ENCODE results near the gene RGS8. TPM values are rescaled to one million over a fixed set of nuclear protein-coding genes. Genes with fewer than 3 reads are reported as not detected.

Gene RGS8
- total RNA-seq, 1 experiment from 2014 or later: not detected

DNA sequence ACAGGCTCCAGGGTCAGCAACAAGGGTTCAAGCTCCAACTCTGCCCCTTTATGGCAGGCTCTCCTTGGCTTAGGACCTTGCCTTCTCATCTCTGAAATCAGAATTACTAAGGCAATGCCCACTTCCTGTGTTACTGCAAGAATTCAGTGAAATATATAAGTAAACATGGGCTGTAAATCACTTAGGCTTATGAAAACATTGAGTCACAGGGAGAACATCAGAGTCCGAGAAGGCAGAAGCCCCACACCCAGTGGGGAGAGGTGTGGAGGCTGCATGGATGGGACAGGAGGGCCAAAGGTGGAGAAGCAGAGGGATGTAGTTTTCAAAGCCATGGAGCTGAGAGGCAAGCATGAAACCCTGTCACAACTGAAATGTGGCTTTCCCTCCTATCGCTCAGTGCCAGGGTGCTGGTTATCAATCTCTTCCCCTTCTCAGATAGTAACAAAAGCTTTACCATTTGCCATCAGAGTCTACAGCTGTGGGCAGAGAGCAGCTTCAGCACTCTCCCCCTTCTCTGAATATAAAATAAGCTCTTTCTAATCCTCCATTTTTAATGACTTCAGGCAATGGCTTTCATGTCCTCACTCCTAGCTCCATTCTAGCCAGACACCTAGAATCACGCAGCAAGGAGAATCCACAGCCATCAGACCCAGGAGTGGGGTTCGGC lies 3.4 kb downstream of the RGS8 start:
- TF ChIP-seq SIN3A (IDR thresholded peaks at IDR 0.05; ENCODE audit: borderline replicate concordance, insufficient read depth, low read depth, low read length): no peak
- TF ChIP-seq, protein P1, sequence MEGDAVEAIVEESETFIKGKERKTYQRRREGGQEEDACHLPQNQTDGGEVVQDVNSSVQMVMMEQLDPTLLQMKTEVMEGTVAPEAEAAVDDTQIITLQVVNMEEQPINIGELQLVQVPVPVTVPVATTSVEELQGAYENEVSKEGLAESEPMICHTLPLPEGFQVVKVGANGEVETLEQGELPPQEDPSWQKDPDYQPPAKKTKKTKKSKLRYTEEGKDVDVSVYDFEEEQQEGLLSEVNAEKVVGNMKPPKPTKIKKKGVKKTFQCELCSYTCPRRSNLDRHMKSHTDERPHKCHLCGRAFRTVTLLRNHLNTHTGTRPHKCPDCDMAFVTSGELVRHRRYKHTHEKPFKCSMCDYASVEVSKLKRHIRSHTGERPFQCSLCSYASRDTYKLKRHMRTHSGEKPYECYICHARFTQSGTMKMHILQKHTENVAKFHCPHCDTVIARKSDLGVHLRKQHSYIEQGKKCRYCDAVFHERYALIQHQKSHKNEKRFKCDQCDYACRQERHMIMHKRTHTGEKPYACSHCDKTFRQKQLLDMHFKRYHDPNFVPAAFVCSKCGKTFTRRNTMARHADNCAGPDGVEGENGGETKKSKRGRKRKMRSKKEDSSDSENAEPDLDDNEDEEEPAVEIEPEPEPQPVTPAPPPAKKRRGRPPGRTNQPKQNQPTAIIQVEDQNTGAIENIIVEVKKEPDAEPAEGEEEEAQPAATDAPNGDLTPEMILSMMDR (IDR thresholded peaks at IDR 0.05): no peak
- TF ChIP-seq POLR2AphosphoS5 (IDR thresholded peaks at IDR 0.05; ENCODE audit: low read depth, low read length): no peak
- TF ChIP-seq TCF7L2 (IDR thresholded peaks at IDR 0.05; ENCODE audit: low read depth, low read length): no peak
- TF ChIP-seq, protein P2, sequence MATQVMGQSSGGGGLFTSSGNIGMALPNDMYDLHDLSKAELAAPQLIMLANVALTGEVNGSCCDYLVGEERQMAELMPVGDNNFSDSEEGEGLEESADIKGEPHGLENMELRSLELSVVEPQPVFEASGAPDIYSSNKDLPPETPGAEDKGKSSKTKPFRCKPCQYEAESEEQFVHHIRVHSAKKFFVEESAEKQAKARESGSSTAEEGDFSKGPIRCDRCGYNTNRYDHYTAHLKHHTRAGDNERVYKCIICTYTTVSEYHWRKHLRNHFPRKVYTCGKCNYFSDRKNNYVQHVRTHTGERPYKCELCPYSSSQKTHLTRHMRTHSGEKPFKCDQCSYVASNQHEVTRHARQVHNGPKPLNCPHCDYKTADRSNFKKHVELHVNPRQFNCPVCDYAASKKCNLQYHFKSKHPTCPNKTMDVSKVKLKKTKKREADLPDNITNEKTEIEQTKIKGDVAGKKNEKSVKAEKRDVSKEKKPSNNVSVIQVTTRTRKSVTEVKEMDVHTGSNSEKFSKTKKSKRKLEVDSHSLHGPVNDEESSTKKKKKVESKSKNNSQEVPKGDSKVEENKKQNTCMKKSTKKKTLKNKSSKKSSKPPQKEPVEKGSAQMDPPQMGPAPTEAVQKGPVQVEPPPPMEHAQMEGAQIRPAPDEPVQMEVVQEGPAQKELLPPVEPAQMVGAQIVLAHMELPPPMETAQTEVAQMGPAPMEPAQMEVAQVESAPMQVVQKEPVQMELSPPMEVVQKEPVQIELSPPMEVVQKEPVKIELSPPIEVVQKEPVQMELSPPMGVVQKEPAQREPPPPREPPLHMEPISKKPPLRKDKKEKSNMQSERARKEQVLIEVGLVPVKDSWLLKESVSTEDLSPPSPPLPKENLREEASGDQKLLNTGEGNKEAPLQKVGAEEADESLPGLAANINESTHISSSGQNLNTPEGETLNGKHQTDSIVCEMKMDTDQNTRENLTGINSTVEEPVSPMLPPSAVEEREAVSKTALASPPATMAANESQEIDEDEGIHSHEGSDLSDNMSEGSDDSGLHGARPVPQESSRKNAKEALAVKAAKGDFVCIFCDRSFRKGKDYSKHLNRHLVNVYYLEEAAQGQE (IDR thresholded peaks at IDR 0.05; ENCODE audit: insufficient read depth in 1 of 2, low read depth in 2 of 2, low read length in 1 of 2): no peak
- H3K36me3 ChIP-seq (ENCODE audit: control insufficient read depth, insufficient read depth, low read length): no peaks in the 10 kb centered on the region
- no peak for ATAC-seq
- CTCF ChIA-PET: no interaction called here
- BruUV-seq (replicated peaks): no TSS peak
- H3K27me3 ChIP-seq (ENCODE audit: control insufficient read depth, insufficient read depth, low read length): peaks cover 3% of the 10 kb centered on the region
- peak; percentile 22 for DNase-seq (ENCODE audit: low read depth, low spot score)
- in situ Hi-C loops (cut with HindIII; ENCODE audit: low pct_unique_long_range_greater_than_20kb, low sequenced_read_pairs): no loop called here
- H3K27ac ChIP-seq (ENCODE audit: low read length): no peak overlapping the region
- POLR2A ChIA-PET: no interaction called here
- H3K4me1 ChIP-seq (ENCODE audit: control insufficient read depth, insufficient read depth, low read length): no peaks in the 10 kb centered on the region
- intact Hi-C loops (cut with micrococcal nuclease; ENCODE audit: unreplicated experiment): no loop called here
- no peak overlapping the region for H3K4me3 ChIP-seq (ENCODE audit: low read depth in 2 of 2, low read length in 2 of 2)
- H3K9me3 ChIP-seq (ENCODE audit: control insufficient read depth, insufficient read depth, low read depth, low read length): no peaks in the 10 kb centered on the region

DNA sequence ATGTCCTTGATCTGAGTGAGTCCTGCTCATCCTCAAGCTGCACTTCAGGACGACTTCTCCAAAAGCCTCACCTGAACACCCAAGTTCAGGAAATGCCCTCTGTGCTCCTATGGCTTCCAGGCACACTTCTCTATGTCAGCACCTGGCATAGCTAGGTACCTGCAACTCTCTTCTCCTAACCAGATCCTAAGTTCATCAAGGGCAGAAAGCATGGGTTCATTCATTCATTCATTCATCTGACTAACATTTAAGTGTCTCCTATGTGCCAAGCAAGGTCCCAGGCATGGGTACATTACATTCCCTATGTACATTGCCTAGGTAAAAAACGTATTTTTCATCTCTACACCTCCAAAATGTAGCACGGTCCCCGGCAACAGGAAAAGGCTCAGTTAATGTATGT lies 4.0 kb downstream of the RGS8 start:
- CTCF ChIA-PET: no interaction called here
- intact Hi-C loops (cut with micrococcal nuclease; ENCODE audit: unreplicated experiment): no loop called here
- in situ Hi-C loops (cut with HindIII; ENCODE audit: low pct_unique_long_range_greater_than_20kb, low sequenced_read_pairs): no loop called here

More for the DNA sequence above, 4.0 kb downstream of the RGS8 start:
- POLR2A ChIA-PET: no interaction called here
- BruUV-seq (replicated peaks): no TSS peak
- H3K27ac ChIP-seq (ENCODE audit: low read length): no peak overlapping the region
- DNase-seq (ENCODE audit: low read depth, low spot score) (no peak), ATAC-seq (no peak)
- H3K4me1 ChIP-seq (ENCODE audit: control insufficient read depth, insufficient read depth, low read length): no peaks in the 10 kb centered on the region
- no peak overlapping the region for H3K4me3 ChIP-seq (ENCODE audit: low read depth in 2 of 2, low read length in 2 of 2)
- no peaks in the 10 kb centered on the region for H3K36me3 ChIP-seq (ENCODE audit: control insufficient read depth, insufficient read depth, low read length)
- H3K9me3 ChIP-seq (ENCODE audit: control insufficient read depth, insufficient read depth, low read depth, low read length): no peaks in the 10 kb centered on the region
- peaks cover under 1% of the 10 kb centered on the region for H3K27me3 ChIP-seq (ENCODE audit: control insufficient read depth, insufficient read depth, low read length)
- no peak for TF ChIP-seq POLR2AphosphoS5 (IDR thresholded peaks at IDR 0.05; ENCODE audit: low read depth, low read length)
- no peak for TF ChIP-seq TCF7L2 (IDR thresholded peaks at IDR 0.05; ENCODE audit: low read depth, low read length)
- TF ChIP-seq SIN3A (IDR thresholded peaks at IDR 0.05; ENCODE audit: borderline replicate concordance, insufficient read depth, low read depth, low read length): no peak
- TF ChIP-seq, protein P2 (IDR thresholded peaks at IDR 0.05; ENCODE audit: insufficient read depth in 1 of 2, low read depth in 2 of 2, low read length in 1 of 2): no peak
- TF ChIP-seq, protein P1 (IDR thresholded peaks at IDR 0.05): no peak
